ENCODE results near the gene GIT2.

Gene GIT2

DNA sequence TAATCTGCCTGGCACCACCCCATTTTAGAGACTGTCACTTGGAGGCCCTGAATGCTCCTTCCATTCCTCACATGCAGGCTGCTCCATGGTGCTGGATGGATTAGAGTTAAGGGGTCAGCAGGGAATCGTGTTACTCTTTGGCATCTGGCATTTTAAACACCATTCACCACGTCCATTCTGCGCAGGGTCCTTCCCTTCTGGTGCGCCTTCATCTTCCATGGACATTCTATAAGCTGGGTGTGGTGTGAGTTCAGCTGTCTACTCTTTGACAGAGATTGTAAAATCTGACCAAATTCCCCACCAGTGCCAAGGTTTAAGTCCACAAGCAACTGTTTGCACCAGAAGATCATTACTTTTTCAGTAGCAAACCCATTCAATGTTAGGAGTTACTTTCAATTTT is 47.8 kb downstream of the GIT2 start:
- DNase-seq (ENCODE audit: extremely low spot score) = no peak
- TF ChIP-seq NFRKB (IDR thresholded peaks at IDR 0.05) (no peak), SUZ12 (IDR thresholded peaks at IDR 0.05) (no peak), ELF4 (IDR thresholded peaks at IDR 0.05) (no peak), FOXK2 (IDR thresholded peaks at IDR 0.05) (no peak), CTBP1 (IDR thresholded peaks at IDR 0.05; ENCODE audit: borderline replicate concordance) (no peak), TARDBP (IDR thresholded peaks at IDR 0.05) (no peak), BHLHE40 (IDR thresholded peaks at IDR 0.05; ENCODE audit: borderline replicate concordance) (no peak), FOXM1 (IDR thresholded peaks at IDR 0.05; ENCODE audit: borderline replicate concordance) (no peak), L3MBTL2 (conservative IDR thresholded peaks at IDR 0.05) (no peak), HDGF (IDR thresholded peaks at IDR 0.05; ENCODE audit: borderline replicate concordance) (no peak), ARNT (IDR thresholded peaks at IDR 0.05) (no peak)
- POLR2A ChIA-PET = no interaction called here
- CTCF ChIA-PET = no interaction called here

DNA sequence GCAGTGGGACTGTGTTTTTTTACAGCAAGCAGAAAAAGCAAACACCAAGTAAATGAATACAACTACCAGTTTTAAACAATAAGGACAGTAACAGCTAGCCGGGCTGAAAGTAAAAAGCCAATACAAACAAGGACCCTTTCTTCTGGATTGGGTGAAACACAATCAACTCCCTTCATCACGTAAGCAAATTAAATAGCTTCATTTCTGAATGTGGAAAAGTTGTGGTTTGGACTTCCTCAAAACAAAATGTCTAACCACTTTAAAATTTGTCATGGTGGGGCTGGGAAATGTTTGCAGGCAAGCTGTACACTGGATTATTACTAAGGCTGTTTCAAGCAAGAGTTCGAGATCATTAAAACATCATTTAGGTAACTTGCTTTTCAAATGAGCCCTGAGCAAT is 48.6 kb downstream of the GIT2 start:
- TF ChIP-seq BHLHE40 (IDR thresholded peaks at IDR 0.05; ENCODE audit: borderline replicate concordance) (no peak), ZNF384 (IDR thresholded peaks at IDR 0.05) (no peak), FOXK2 (IDR thresholded peaks at IDR 0.05) (no peak), SUZ12 (IDR thresholded peaks at IDR 0.05) (no peak), FOXM1 (IDR thresholded peaks at IDR 0.05; ENCODE audit: borderline replicate concordance) (no peak), LEF1 (IDR thresholded peaks at IDR 0.05; ENCODE audit: borderline replicate concordance) (no peak), TARDBP (IDR thresholded peaks at IDR 0.05) (no peak), ELF4 (IDR thresholded peaks at IDR 0.05) (no peak), ARNT (IDR thresholded peaks at IDR 0.05) (no peak), HDGF (IDR thresholded peaks at IDR 0.05; ENCODE audit: borderline replicate concordance) (no peak), FOXA1 (IDR thresholded peaks at IDR 0.05) (no peak)
- TF ChIP-seq, protein P1, sequence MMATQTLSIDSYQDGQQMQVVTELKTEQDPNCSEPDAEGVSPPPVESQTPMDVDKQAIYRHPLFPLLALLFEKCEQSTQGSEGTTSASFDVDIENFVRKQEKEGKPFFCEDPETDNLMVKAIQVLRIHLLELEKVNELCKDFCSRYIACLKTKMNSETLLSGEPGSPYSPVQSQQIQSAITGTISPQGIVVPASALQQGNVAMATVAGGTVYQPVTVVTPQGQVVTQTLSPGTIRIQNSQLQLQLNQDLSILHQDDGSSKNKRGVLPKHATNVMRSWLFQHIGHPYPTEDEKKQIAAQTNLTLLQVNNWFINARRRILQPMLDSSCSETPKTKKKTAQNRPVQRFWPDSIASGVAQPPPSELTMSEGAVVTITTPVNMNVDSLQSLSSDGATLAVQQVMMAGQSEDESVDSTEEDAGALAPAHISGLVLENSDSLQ (IDR thresholded peaks at IDR 0.05) = no peak
- ChIA-PET CTCF (no interaction called here), POLR2A (no interaction called here)
- no peak for DNase-seq (ENCODE audit: extremely low spot score)

DNA sequence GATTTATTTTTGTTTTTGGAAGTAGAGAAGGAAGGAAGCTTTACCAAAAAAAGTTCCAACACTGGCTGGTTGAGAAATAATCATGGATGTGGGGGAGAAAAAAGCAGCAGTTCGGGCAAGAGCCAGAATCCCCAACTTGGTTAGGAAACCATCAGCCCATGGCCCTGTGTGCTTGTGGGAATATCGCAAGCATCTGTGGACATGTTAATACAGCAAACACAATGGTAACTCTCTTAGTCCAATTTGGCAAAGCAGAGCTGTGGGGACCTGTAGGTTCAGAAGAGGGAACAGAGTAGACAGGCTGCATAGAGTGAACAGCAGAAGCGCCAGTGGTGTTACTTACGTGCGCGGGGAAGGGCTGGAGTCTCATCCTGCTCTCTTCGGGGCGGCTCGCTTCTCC is 49.3 kb downstream of the GIT2 start:
- CTCF ChIA-PET = no interaction called here
- TF ChIP-seq TARDBP (IDR thresholded peaks at IDR 0.05) = no peak
- TF ChIP-seq NFRKB (IDR thresholded peaks at IDR 0.05) = no peak
- TF ChIP-seq ELF4 (IDR thresholded peaks at IDR 0.05) = no peak
- TF ChIP-seq ZNF384 (IDR thresholded peaks at IDR 0.05) = no peak
- TF ChIP-seq, protein P1 (IDR thresholded peaks at IDR 0.05) = no peak
- TF ChIP-seq SUZ12 (IDR thresholded peaks at IDR 0.05) = no peak
- no peak for TF ChIP-seq FOXK2 (IDR thresholded peaks at IDR 0.05)
- TF ChIP-seq BHLHE40 (IDR thresholded peaks at IDR 0.05; ENCODE audit: borderline replicate concordance) = no peak
- TF ChIP-seq CTBP1 (IDR thresholded peaks at IDR 0.05; ENCODE audit: borderline replicate concordance) = no peak
- TF ChIP-seq SP1 (IDR thresholded peaks at IDR 0.05) = no peak
- no peak for TF ChIP-seq HDGF (IDR thresholded peaks at IDR 0.05; ENCODE audit: borderline replicate concordance)
- no peak for TF ChIP-seq ARNT (IDR thresholded peaks at IDR 0.05)
- TF ChIP-seq FOXM1 (IDR thresholded peaks at IDR 0.05; ENCODE audit: borderline replicate concordance) = no peak
- no peak for TF ChIP-seq FOXA1 (IDR thresholded peaks at IDR 0.05)
- TF ChIP-seq L3MBTL2 (conservative IDR thresholded peaks at IDR 0.05) = no peak
- no peak for TF ChIP-seq LEF1 (IDR thresholded peaks at IDR 0.05; ENCODE audit: borderline replicate concordance)
- DNase-seq (ENCODE audit: extremely low spot score) = no peak
- POLR2A ChIA-PET = no interaction called here

DNA sequence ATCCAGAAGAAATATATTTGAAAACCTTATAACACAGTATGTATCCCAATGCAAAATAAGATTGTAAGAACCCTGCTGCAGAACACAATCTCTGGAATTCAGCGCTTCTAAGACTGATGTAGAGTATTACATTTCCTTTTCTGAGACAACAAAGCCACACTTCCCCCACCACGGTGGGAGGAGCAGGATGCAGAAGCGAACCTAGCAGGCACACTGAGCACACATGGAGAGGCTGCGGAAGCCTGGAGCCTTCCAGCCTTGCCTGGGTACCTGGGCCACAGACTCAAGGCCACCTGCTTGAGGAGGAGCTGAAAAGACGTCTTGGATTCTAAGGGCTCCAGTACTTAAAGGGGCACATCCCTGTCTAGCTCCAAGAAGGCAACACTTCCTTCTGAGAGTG is 49.7 kb downstream of the GIT2 start:
- CTCF ChIA-PET = no interaction called here
- no peak for TF ChIP-seq LEF1 (IDR thresholded peaks at IDR 0.05; ENCODE audit: borderline replicate concordance)
- TF ChIP-seq SUZ12 (IDR thresholded peaks at IDR 0.05) = no peak
- no peak for TF ChIP-seq FOXM1 (IDR thresholded peaks at IDR 0.05; ENCODE audit: borderline replicate concordance)
- no peak for TF ChIP-seq FOXK2 (IDR thresholded peaks at IDR 0.05)
- TF ChIP-seq, protein P1 (IDR thresholded peaks at IDR 0.05) = no peak
- TF ChIP-seq L3MBTL2 (conservative IDR thresholded peaks at IDR 0.05) = no peak
- no peak for TF ChIP-seq CTBP1 (IDR thresholded peaks at IDR 0.05; ENCODE audit: borderline replicate concordance)
- no peak for TF ChIP-seq HDGF (IDR thresholded peaks at IDR 0.05; ENCODE audit: borderline replicate concordance)
- no peak for TF ChIP-seq FOXA1 (IDR thresholded peaks at IDR 0.05)
- TF ChIP-seq NFRKB (IDR thresholded peaks at IDR 0.05) = no peak
- no peak for DNase-seq (ENCODE audit: extremely low spot score)
- POLR2A ChIA-PET = no interaction called here

DNA sequence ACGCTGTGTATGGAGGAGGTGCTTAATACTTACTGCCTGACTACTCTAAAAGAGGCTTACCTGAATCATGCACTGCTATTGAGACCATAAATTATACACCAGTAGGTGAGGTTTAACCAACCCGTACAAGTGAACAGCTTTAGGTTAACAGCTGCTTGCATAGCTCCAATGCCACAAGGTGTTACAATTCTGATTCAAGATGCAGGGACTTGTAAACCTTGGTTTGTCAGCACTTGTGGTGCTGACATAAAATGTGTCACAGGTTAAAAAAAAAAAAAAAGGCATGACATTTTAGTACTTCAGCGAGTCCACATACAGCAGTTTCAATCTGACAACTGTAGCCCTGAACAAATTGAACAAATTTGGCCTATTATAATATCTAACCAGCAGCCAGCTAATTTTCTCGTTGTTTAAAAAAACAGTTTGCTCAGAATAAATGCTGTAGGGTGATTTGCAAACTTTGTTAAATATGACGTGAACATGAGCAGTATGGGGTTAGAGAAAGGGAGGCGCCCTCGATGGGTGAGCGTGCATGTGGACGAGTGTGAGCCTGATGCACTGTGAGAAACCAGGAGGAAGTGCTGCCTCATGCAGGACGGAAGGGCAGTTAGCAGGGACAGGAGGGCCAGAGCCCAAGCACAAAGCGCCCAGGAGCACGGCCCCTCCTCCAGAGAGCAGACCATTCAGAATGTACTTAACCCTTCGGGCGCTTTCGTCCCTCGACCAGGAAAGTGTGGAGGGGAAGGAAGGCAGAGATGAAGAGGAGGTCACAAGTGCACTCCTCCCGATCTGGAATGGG is 51.4 kb downstream of the GIT2 start:
- TF ChIP-seq HDGF (IDR thresholded peaks at IDR 0.05; ENCODE audit: borderline replicate concordance) (no peak), LEF1 (IDR thresholded peaks at IDR 0.05; ENCODE audit: borderline replicate concordance) (no peak), ZNF384 (IDR thresholded peaks at IDR 0.05) (no peak), ARNT (IDR thresholded peaks at IDR 0.05) (no peak), L3MBTL2 (conservative IDR thresholded peaks at IDR 0.05) (no peak), NFRKB (IDR thresholded peaks at IDR 0.05) (no peak), TARDBP (IDR thresholded peaks at IDR 0.05) (no peak), CTBP1 (IDR thresholded peaks at IDR 0.05; ENCODE audit: borderline replicate concordance) (no peak), SP1 (IDR thresholded peaks at IDR 0.05) (no peak), FOXA1 (IDR thresholded peaks at IDR 0.05) (no peak), FOXM1 (IDR thresholded peaks at IDR 0.05; ENCODE audit: borderline replicate concordance) (no peak)
- no peak for DNase-seq (ENCODE audit: extremely low spot score)
- CTCF ChIA-PET = no interaction called here
- POLR2A ChIA-PET = no interaction called here

DNA sequence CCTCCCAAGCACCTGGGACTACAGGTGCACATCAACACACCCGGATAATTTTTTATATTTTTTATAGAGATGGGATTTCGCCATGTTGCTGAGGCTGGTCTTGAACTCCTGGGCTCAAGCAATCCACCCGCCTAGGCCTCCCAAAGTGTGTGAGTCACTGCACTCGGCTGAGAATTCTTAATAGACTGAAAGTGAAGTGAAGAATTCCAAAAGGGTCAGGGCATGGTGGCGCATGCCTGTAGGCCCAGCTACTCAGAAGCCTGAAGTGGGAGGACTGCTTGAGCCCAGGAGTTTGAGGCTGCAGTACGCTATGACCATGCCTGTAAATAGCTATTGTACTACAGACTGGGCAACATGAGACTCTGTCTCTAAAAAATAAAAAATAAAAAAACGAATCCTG is 52.4 kb downstream of the GIT2 start:
- no peak for DNase-seq (ENCODE audit: extremely low spot score)
- CTCF ChIA-PET = no interaction called here
- TF ChIP-seq ZNF384 (IDR thresholded peaks at IDR 0.05) = no peak
- TF ChIP-seq ELF4 (IDR thresholded peaks at IDR 0.05) = no peak
- no peak for TF ChIP-seq L3MBTL2 (conservative IDR thresholded peaks at IDR 0.05)
- TF ChIP-seq NFRKB (IDR thresholded peaks at IDR 0.05) = no peak
- no peak for TF ChIP-seq LEF1 (IDR thresholded peaks at IDR 0.05; ENCODE audit: borderline replicate concordance)
- TF ChIP-seq HDGF (IDR thresholded peaks at IDR 0.05; ENCODE audit: borderline replicate concordance) = no peak
- no peak for TF ChIP-seq FOXA1 (IDR thresholded peaks at IDR 0.05)
- TF ChIP-seq SUZ12 (IDR thresholded peaks at IDR 0.05) = no peak
- POLR2A ChIA-PET = no interaction called here

Measured in HEK293T (cell line).